Measurements from ENCODE around the gene OLFM1.
A peak's percentile ranks its signal among the peaks of the same experiment; 100 is the strongest.

OLFM1 gene

GRCh38 chr9:135087489-135087792 lies at the start of gene OLFM1:
TSS of gene OLFM1 (plus strand) at chr9:135087668. CDS start at chr9:135087990, 322 bp downstream.
- DNase-seq, result peak; percentile 79 to 92 (median 79)

- no peak for DNase-seq
Observed at GRCh38 chr9:135038331-135038730, 49.1 kb upstream of the OLFM1 start.

GRCh38 chr9:135038826-135039225 lies 48.6 kb upstream of the OLFM1 start:
- no peak for DNase-seq

- no peak for DNase-seq
Observed at GRCh38 chr9:135039266-135039870, 48.1 kb upstream of the OLFM1 start.

GRCh38 chr9:135039916-135040645 lies 47.4 kb upstream of the OLFM1 start:
- no peak for DNase-seq

- DNase-seq, result no peak
Observed at GRCh38 chr9:135040892-135041291, 46.6 kb upstream of the OLFM1 start.

GRCh38 chr9:135043345-135043744 lies 44.1 kb upstream of the OLFM1 start:
- DNase-seq, result no peak

- no peak for DNase-seq
Observed at GRCh38 chr9:135045264-135045927, 42.1 kb upstream of the OLFM1 start.

GRCh38 chr9:135045928-135046738 lies 41.3 kb upstream of the OLFM1 start:
- DNase-seq, result no peak

GRCh38 chr9:135046739-135047350 lies 40.6 kb upstream of the OLFM1 start:
- DNase-seq, result no peak

GRCh38 chr9:135047521-135047920 lies 39.9 kb upstream of the OLFM1 start:
- DNase-seq, result no peak

GRCh38 chr9:135048046-135048757 lies 39.3 kb upstream of the OLFM1 start:
- no peak for DNase-seq

GRCh38 chr9:135048758-135049444 lies 38.6 kb upstream of the OLFM1 start:
- DNase-seq, result no peak

- DNase-seq, result no peak
Observed at GRCh38 chr9:135049460-135049859, 38.0 kb upstream of the OLFM1 start.

- no peak for DNase-seq
Observed at GRCh38 chr9:135050072-135050990, 37.1 kb upstream of the OLFM1 start.

- DNase-seq, result no peak
Observed at GRCh38 chr9:135051316-135052038, 36.0 kb upstream of the OLFM1 start.

- peak; percentile 60 to 65 (median 64) for DNase-seq
Observed at GRCh38 chr9:135053133-135053532, 34.3 kb upstream of the OLFM1 start.

- peak in 2 of 3 donors; percentile 7 to 27 for DNase-seq
Observed at GRCh38 chr9:135055181-135055580, 32.3 kb upstream of the OLFM1 start.

GRCh38 chr9:135056541-135056940 lies 30.9 kb upstream of the OLFM1 start:
- DNase-seq, result no peak

Measured in suppressor macrophage treated with lipopolysaccharide for 1 hour (primary cell).